Stimulated activated CD8-positive, alpha-beta memory T cell treated with anti-CD3 and anti-CD28 coated beads, Interleukin-12 subunit alpha, Interleukin-12 subunit beta, amount 100 ng/mL, for 24 hours (primary cell): ENCODE results near the gene KHSRP.
"Not testable (repeated sequence)": the region's sequence is repeated elsewhere in the genome, so short reads cannot be mapped to it uniquely, and the experiment has no call there.

ENCODE experiments used
- DNase-seq: peaks from one replicate; pipeline ENCODE4 v3.0.0-alpha.2; 2020; ENCODE audit errors: extremely low read depth

The KHSRP gene

GRCh38 chr19:6417713-6418561 lies 6.7 kb downstream of the KHSRP start:
- no peak for DNase-seq

- no peak for DNase-seq
Observed at GRCh38 chr19:6416658-6417405, 7.8 kb downstream of the KHSRP start.

GRCh38 chr19:6415591-6416190 lies 8.9 kb downstream of the KHSRP start:
- no peak for DNase-seq

- no peak for DNase-seq
Observed at GRCh38 chr19:6414793-6415590, 9.6 kb downstream of the KHSRP start.

- no peak for DNase-seq
Observed at GRCh38 chr19:6413721-6414643, 10.6 kb downstream of the KHSRP start.

GRCh38 chr19:6413291-6413690 lies 11.3 kb downstream of the KHSRP start:
- DNase-seq, result no peak

- DNase-seq, result no peak
Observed at GRCh38 chr19:6412447-6413091, 12.0 kb downstream of the KHSRP start.

GRCh38 chr19:6412061-6412446 lies 12.6 kb downstream of the KHSRP start:
- no peak for DNase-seq

GRCh38 chr19:6409346-6409745 lies 15.3 kb downstream of the KHSRP start:
- DNase-seq, result no peak

GRCh38 chr19:6406401-6406800 lies 18.2 kb downstream of the KHSRP start:
- no peak for DNase-seq

GRCh38 chr19:6402837-6403608 lies 21.6 kb downstream of the KHSRP start:
- DNase-seq, result no peak

- DNase-seq, result no peak
Observed at GRCh38 chr19:6402058-6402457, 22.6 kb downstream of the KHSRP start.

- DNase-seq, result not testable (repeated sequence)
Observed at GRCh38 chr19:6400062-6400944, 24.3 kb downstream of the KHSRP start.

- DNase-seq, result no peak
Observed at GRCh38 chr19:6396305-6396704, 28.3 kb downstream of the KHSRP start.

GRCh38 chr19:6394831-6395230 lies 29.8 kb downstream of the KHSRP start:
- no peak for DNase-seq

- DNase-seq, result peak; percentile 41
Observed at GRCh38 chr19:6393983-6394412, 30.6 kb downstream of the KHSRP start.

GRCh38 chr19:6393074-6393982 lies 31.3 kb downstream of the KHSRP start, which contains the start of gene GTF2F1:
TSS of gene GTF2F1 (minus strand) at chr19:6393164. CDS start at chr19:6392995, 169 bp downstream.
- DNase-seq, result peak; percentile 87
